Measurements from ENCODE around the gene NTSR1.

NTSR1 gene

DNA sequence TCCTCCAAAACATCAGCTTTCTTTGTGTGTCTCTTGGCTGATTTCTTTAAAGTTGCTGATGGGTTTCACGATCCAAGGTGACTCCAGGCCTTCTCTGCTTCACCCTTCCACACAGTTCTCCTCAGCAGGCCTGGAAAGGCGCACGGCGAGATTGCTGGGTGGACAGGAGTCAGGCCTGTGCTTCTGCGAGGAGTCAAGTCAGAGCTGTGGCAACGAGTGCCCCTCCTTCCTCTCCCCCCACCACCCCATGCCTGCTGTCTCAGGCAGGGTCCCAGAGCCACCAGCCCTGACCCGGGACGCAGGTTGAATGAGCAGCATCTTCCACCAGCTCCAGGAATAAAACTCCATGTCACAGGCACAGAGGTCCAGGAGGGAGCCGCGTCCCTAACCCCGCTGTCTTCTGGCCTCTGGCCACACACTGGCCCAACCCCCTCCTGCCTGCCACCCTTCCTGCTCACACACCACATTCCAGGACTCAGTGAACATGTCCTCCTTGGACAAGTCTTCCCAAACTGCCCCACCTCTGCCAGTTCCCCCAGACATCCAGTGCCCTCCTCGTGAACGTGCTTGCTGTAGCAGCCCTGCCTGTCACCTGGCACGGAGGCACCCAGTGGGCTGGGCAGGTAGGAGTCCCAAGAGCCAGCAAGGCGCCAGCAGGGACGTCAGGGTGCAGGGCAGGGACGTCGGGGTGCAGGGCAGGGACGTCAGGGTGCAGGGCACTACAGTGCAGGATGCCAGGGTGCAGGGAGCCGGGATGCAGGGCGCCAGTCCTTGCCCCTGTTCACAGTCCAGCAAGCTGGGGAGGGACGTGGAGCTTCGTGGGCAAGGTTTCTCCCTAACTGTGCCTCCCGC is 7.2 kb upstream of the NTSR1 start:
- no peak overlapping the region for H3K4me3 ChIP-seq (ENCODE audit: low read depth, low read length)
- TF ChIP-seq, protein P1, sequence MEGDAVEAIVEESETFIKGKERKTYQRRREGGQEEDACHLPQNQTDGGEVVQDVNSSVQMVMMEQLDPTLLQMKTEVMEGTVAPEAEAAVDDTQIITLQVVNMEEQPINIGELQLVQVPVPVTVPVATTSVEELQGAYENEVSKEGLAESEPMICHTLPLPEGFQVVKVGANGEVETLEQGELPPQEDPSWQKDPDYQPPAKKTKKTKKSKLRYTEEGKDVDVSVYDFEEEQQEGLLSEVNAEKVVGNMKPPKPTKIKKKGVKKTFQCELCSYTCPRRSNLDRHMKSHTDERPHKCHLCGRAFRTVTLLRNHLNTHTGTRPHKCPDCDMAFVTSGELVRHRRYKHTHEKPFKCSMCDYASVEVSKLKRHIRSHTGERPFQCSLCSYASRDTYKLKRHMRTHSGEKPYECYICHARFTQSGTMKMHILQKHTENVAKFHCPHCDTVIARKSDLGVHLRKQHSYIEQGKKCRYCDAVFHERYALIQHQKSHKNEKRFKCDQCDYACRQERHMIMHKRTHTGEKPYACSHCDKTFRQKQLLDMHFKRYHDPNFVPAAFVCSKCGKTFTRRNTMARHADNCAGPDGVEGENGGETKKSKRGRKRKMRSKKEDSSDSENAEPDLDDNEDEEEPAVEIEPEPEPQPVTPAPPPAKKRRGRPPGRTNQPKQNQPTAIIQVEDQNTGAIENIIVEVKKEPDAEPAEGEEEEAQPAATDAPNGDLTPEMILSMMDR (IDR thresholded peaks at IDR 0.05; ENCODE audit: low read depth, low read length) = no peak
- no peak for DNase-seq (ENCODE audit: low read depth, low spot score)
- in situ Hi-C loops (cut with HindIII; ENCODE audit: low sequenced_read_pairs) = no loop called here

DNA sequence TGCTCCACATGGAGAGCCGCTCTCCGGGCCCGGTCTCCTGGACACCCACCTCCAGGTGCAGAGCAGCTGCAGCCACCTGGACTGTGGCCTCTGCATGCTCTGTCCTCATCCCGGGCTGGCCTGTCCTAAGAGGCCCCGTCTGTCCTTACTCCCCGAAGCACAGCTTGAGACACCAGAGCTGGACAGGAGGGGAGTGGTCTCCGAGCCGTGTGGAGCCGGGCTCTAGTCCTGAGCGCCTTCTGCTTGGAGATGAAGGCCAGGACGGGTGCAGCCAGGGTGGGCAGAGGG is 6.7 kb upstream of the NTSR1 start:
- TF ChIP-seq, protein P1 (IDR thresholded peaks at IDR 0.05; ENCODE audit: low read depth, low read length) = no peak
- in situ Hi-C loops (cut with HindIII; ENCODE audit: low sequenced_read_pairs) = no loop called here
- no peak overlapping the region for H3K4me3 ChIP-seq (ENCODE audit: low read depth, low read length)
- no peak for DNase-seq (ENCODE audit: low read depth, low spot score)

DNA sequence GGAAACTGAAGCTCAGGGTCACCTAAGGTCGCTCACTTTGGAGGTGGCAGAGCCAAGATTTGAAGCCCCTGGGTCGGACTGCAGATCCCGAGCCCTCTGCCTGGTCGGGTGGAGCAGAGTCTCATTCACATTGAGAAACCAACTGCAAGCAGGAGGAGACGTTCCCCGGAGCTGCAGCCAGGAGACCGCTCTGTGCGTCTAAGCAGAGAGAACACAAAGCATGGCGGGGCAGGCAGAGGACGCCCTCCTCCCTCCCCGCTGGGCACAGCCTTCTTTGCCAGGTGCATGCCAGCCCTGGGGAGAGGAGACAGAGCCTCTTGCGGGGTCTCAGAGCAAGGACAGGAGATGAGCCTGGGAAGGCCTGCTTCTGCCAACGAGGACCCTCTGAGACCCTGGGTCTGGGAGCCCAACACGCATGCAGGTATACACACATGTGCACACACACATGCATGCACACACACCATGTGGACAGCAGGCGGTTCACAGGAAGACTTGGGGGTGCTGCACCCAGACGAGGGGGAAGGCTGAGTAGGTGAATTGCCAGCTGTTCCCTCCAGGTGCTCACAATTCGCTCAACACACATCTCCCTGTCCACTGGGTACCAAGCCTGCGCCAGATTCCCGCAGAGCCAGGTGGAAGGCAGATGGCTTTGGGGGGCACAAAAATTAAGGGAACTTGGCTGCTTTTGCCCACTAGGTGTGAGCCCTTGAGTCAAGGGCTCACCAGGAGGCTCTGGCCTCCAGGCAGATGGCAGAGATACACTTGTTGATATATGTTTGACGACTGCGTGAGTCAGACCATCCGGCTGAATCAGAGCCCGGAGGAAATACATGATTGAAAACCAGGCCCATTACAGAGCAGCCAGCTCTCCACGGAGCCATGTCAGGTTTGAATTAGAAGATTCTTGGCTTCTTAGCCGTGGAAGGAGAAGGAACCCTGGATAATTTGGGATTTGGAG is 5.5 kb upstream of the NTSR1 start:
- peak; percentile 86 for DNase-seq (ENCODE audit: low read depth, low spot score)
- TF ChIP-seq, protein P1 (IDR thresholded peaks at IDR 0.05; ENCODE audit: low read depth, low read length) = peak; percentile 19
- in situ Hi-C loops (cut with HindIII; ENCODE audit: low sequenced_read_pairs) = no loop called here
- no peak overlapping the region for H3K4me3 ChIP-seq (ENCODE audit: low read depth, low read length)

DNA sequence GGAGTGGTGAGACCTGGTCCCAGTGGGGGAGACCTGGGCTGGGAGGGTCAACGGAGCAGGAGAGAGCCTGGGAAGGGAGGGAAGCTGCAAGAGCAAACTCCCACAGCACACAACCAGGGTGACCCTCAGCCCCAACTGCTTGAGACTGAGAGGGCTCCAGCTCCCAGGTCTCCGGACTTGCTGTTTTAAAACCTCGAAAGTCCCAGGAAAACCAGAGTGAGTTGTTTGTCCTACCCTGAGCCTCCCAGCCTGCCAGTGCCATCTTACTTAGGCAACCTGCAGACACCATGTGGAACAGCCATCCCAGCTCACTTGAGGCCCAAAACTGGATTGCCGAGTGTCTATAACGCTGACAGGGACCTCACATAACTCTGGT is 4.8 kb upstream of the NTSR1 start:
- TF ChIP-seq, protein P1 (IDR thresholded peaks at IDR 0.05; ENCODE audit: low read depth, low read length) = no peak
- peak; percentile 3 for DNase-seq (ENCODE audit: low read depth, low spot score)
- no peak overlapping the region for H3K4me3 ChIP-seq (ENCODE audit: low read depth, low read length)
- in situ Hi-C loops (cut with HindIII; ENCODE audit: low sequenced_read_pairs) = no loop called here

DNA sequence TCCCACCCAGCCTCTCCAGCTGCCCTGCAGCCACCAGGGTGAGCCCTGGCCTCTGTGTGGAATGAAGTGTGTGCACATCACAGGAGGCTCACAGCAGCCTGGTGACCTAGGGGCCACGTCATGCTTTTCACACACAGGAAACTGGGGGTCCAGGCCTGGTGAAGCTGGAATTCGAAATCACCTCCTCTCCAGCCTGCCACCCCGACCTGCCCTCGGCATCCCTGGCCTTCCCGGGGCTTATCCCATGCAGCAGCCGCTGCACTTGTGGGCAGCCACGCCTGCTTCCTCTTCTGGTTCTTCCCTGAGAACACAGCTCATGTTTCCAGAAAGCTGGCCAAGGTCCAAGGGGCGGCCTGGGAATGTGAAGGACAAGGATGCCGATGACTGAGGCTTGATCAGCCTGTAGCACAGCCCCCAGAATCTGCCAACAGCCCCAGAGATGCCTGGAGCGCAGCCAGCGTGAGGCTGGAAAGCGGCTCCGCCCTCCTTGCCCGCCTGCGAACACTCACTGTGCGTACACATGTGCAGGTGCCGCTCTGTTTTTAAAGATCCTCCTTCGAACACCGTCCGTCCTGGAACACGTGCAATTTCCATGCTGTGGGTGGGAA is 4.2 kb upstream of the NTSR1 start:
- H3K4me3 ChIP-seq (ENCODE audit: low read depth, low read length) = no peak overlapping the region
- in situ Hi-C loops (cut with HindIII; ENCODE audit: low sequenced_read_pairs) = no loop called here
- peak; percentile 91 for DNase-seq (ENCODE audit: low read depth, low spot score)
- TF ChIP-seq, protein P1 (IDR thresholded peaks at IDR 0.05; ENCODE audit: low read depth, low read length) = no peak

DNA sequence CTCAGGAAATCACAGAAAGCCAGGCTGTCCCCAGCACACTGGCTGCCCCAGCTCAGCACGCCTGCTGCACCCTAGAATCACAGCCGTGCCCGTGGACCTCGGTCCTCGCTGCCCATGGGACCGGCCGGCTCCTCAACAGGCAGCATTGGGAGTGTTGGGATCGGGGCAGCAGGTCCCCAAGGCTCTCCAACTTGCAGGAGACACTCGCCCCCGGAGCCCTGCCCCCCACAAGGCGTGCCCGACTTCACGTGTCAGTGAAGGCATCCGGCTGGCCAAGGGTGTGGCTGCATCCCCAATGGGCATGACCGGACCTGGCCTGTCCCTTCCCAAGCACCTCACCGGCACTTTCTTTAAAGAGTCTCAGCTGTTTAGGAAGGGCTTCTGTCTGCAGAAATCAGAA is 3.0 kb upstream of the NTSR1 start:
- no peak overlapping the region for H3K4me3 ChIP-seq (ENCODE audit: low read depth, low read length)
- DNase-seq (ENCODE audit: low read depth, low spot score) = no peak
- TF ChIP-seq, protein P1 (IDR thresholded peaks at IDR 0.05; ENCODE audit: low read depth, low read length) = no peak
- in situ Hi-C loops (cut with HindIII; ENCODE audit: low sequenced_read_pairs) = no loop called here

Measured in astrocyte of the spinal cord (primary cell).